Endothelial cell of umbilical vein (primary cell): Measurements from ENCODE around the gene ZFX. TPM values are rescaled to one million over a fixed set of nuclear protein-coding genes. Genes with fewer than 3 reads are reported as not detected.

Experiments
- BruUV-seq: library from RNA; stranded (reverse); fragments of 400-500 nt; replicated peaks from 2 replicates; lab custom pipeline; 2021; lab: Mats Ljungman, UMichigan
- CTCF ChIA-PET: fragments of 300-600, 350-600 bp; sonication (Branson Sonifier 250); formaldehyde crosslinking; loops from one replicate; lab custom pipeline; 2021; ENCODE audit warnings: antibody characterized with exemption, inconsistent platforms; lab: Charles Lee
- POLR2A ChIA-PET: fragments of 300-600, 350-600 bp; sonication (Branson Sonifier 250); formaldehyde crosslinking; loops from one replicate; lab custom pipeline; 2021; ENCODE audit warnings: antibody characterized with exemption, inconsistent platforms; lab: Charles Lee
- DNase-seq: peaks from one replicate; pipeline ENCODE4 v3.0.0-alpha.2; 2011; ENCODE audit warnings: low read depth, low spot score
- FAIRE-seq: peaks from 2 replicates; lab custom pipeline; 2011; peaks lifted over from hg19 to GRCh38; lab: Jason Lieb, UNC
- H2AFZ ChIP-seq: 2 replicates; pipeline ENCODE4 v1.6.0; 2012; ENCODE audit warnings: low read depth, low read length, control low read depth, inconsistent platforms
- H3K27ac ChIP-seq: 2 replicates; pipeline ENCODE4 v1.5.1; 2011; ENCODE audit warnings: low read depth, mild to moderate bottlenecking, control low read depth, low read length, moderate library complexity; ENCODE audit not compliant: insufficient read depth
- H3K27me3 ChIP-seq, 2 experiments: 2 replicates each; pipeline versions ENCODE4 v1.6.0 to v1.6.1; 2011; ENCODE audit warnings: low read length in 2 of 2, mixed read lengths in 1 of 2; ENCODE audit not compliant: control insufficient read depth in 2 of 2, insufficient read depth in 2 of 2
- H3K36me3 ChIP-seq, 2 experiments: 2 replicates in 1 of 2; 3 replicates in 1 of 2; pipeline ENCODE4 v1.5.1; 2011; ENCODE audit warnings: low read length in 2 of 2, mild to moderate bottlenecking in 1 of 2, moderate library complexity in 1 of 2; ENCODE audit not compliant: control insufficient read depth in 2 of 2, insufficient read depth in 2 of 2; ENCODE audit errors: extremely low read depth in 1 of 2
- H3K4me1 ChIP-seq: 3 replicates; pipeline ENCODE4 v1.5.1; 2011; ENCODE audit warnings: mild to moderate bottlenecking, low read length; ENCODE audit not compliant: control insufficient read depth, insufficient read depth; ENCODE audit errors: extremely low read depth
- H3K4me2 ChIP-seq: 2 replicates; pipeline ENCODE4 v1.6.1; 2011; ENCODE audit warnings: low read length, control low read depth, mixed read lengths; ENCODE audit not compliant: insufficient read depth
- H3K4me3 ChIP-seq, 3 experiments: fragments of 200-600 bp in 1 of 3; sonication (generic), shearing (Covaris generic) in 1 of 3; replicated peaks in 1 of 3; 2 replicates each; pipeline ENCODE4 v1.5.1; 2011 to 2016; ENCODE audit warnings: control low read depth in 3 of 3, low read length in 3 of 3, mild to moderate bottlenecking in 2 of 3, inconsistent platforms in 1 of 3, low read depth in 1 of 3, moderate library complexity in 1 of 3; ENCODE audit not compliant: insufficient read depth in 1 of 3
- H3K79me2 ChIP-seq: 2 replicates; pipeline ENCODE4 v1.6.0; 2012; ENCODE audit warnings: low read length, inconsistent platforms; ENCODE audit not compliant: control insufficient read depth, insufficient read depth
- H3K9ac ChIP-seq: replicated peaks from 2 replicates; pipeline ENCODE3; 2011; ENCODE audit warnings: low read length, control low read depth; ENCODE audit not compliant: insufficient read depth; ENCODE audit errors: extremely low read depth
- H3K9me1 ChIP-seq: replicated peaks from 3 replicates; pipeline ENCODE4 v1.6.0; 2011; ENCODE audit warnings: mild to moderate bottlenecking, low read length; ENCODE audit not compliant: control insufficient read depth, insufficient read depth; ENCODE audit errors: extremely low read depth
- H3K9me3 ChIP-seq: replicated peaks from 2 replicates; pipeline ENCODE4 v1.5.1; 2012; ENCODE audit warnings: low read length, inconsistent platforms; ENCODE audit not compliant: control insufficient read depth, insufficient read depth
- H4K20me1 ChIP-seq: replicated peaks from 2 replicates; pipeline ENCODE3; 2011; ENCODE audit warnings: mild to moderate bottlenecking, low read length; ENCODE audit not compliant: control insufficient read depth, insufficient read depth; ENCODE audit errors: extremely low read depth
- EZH2 ChIP-seq: IDR thresholded peaks from 2 replicates; pipeline ENCODE4 v1.6.1; 2012; ENCODE audit warnings: borderline replicate concordance, low read depth, mild to moderate bottlenecking, moderate library complexity, low read length, inconsistent platforms; ENCODE audit not compliant: severe bottlenecking
- FOS ChIP-seq: IDR thresholded peaks from 2 replicates; pipeline ENCODE4 v1.6.1; 2011; ENCODE audit warnings: mild to moderate bottlenecking, low read length, moderate library complexity, borderline replicate concordance; ENCODE audit not compliant: insufficient read depth
- GATA2 ChIP-seq: IDR thresholded peaks from 2 replicates; pipeline ENCODE4 v1.7.0; 2011; ENCODE audit warnings: low read depth, mild to moderate bottlenecking, moderate library complexity, mixed read lengths, low read length; ENCODE audit not compliant: insufficient read length, insufficient read depth
- JUN ChIP-seq: IDR thresholded peaks from 2 replicates; pipeline ENCODE4 v1.6.1; 2011; ENCODE audit warnings: borderline replicate concordance, low read depth; ENCODE audit not compliant: insufficient read length, insufficient read depth
- MAX ChIP-seq: IDR thresholded peaks from 2 replicates; pipeline ENCODE4 v1.6.1; 2011; ENCODE audit not compliant: insufficient read depth, insufficient read length
- MYC ChIP-seq: IDR thresholded peaks from one replicate; pipeline ENCODE4 v1.6.1; 2011; ENCODE audit warnings: mild to moderate bottlenecking, low read depth, low read length
- POLR2A ChIP-seq: IDR thresholded peaks from 2 replicates; pipeline ENCODE4 v1.6.1; 2012; ENCODE audit warnings: low read depth, mild to moderate bottlenecking, control low read depth, low read length
- POLR2AphosphoS5 ChIP-seq: IDR thresholded peaks from 2 replicates; pipeline ENCODE4 v1.6.1; 2012; ENCODE audit warnings: low read depth, mild to moderate bottlenecking, control low read depth, low read length, moderate library complexity; ENCODE audit not compliant: insufficient read depth
- dilution Hi-C: fragments of 300-500 bp; cut with MboI; formaldehyde crosslinking; loops from one replicate; pipeline ENCODE4 v1.15.0; 2019; ENCODE audit warnings: low sequenced_read_pairs; ENCODE audit not compliant: extremely low pct_ligation_motif_present
- intact Hi-C: fragments of 100-400 bp; cut with micrococcal nuclease; formaldehyde crosslinking; loops from one replicate; pipeline ENCODE4 v1.10.0; 2022
- polyA plus RNA-seq, 4 experiments: library from polyadenylated mRNA; depleted of rRNA in 3 of 4; stranded (reverse) in 3 of 4; unstranded in 1 of 4; fragments of >200 nt; gene quantifications; 2 replicates each; pipeline versions ENCODE4 v1.2.1 to v1.2.3, GENCODE V29; 2011 to 2012; ENCODE audit warnings: missing spikeins in 1 of 4
- total RNA-seq: library from RNA; stranded (reverse); gene quantifications from 2 replicates; pipeline ENCODE4 v1.2.3, GENCODE V29; 2021

The ZFX gene
- total and polyA plus RNA-seq, 2 donors (not counting 3 experiments of a cell fraction or from before 2014, with no cell fraction given) = 11.4 to 34.1 TPM

- H3K79me2 ChIP-seq = peaks cover 82% of the 10 kb centered on the region
- POLR2A ChIA-PET = no interaction called here
- H3K4me3 ChIP-seq = no peak overlapping the region
- intact Hi-C loops = no loop called here
- H2AFZ ChIP-seq = no peak overlapping the region
- FAIRE-seq = no peak
- no peaks in the 10 kb centered on the region for H3K9me1 ChIP-seq
- no peak for TF ChIP-seq GATA2
- no peak for TF ChIP-seq POLR2A
- TF ChIP-seq POLR2AphosphoS5 = no peak
- no peak for TF ChIP-seq MAX
- no peak for TF ChIP-seq FOS
- TF ChIP-seq EZH2 = no peak
- TF ChIP-seq JUN = no peak
- no peak for TF ChIP-seq MYC
- no peak overlapping the region for H3K9ac ChIP-seq
- no peaks in the 10 kb centered on the region for H3K27me3 ChIP-seq
- no peaks in the 10 kb centered on the region for H4K20me1 ChIP-seq
- no peaks in the 10 kb centered on the region for H3K9me3 ChIP-seq
- CTCF ChIA-PET = no interaction called here
- H3K4me2 ChIP-seq = no peak overlapping the region
- DNase-seq = no peak
- dilution Hi-C loops = no loop called here
- no peak overlapping the region for H3K27ac ChIP-seq
- BruUV-seq = no TSS peak
- no peaks in the 10 kb centered on the region for H3K4me1 ChIP-seq
- no peaks in the 10 kb centered on the region for H3K36me3 ChIP-seq
Measured at GRCh38 chrX:24189490-24189889, 40.0 kb downstream of the ZFX start.

GRCh38 chrX:24190500-24191156 is 41.1 kb downstream of the ZFX start:
- dilution Hi-C loops (no loop called here), intact Hi-C loops (no loop called here)
- H3K9me1 ChIP-seq = no peaks in the 10 kb centered on the region
- no peak for TF ChIP-seq POLR2AphosphoS5
- no peak for TF ChIP-seq POLR2A
- TF ChIP-seq MYC = no peak
- no peak for TF ChIP-seq GATA2
- TF ChIP-seq MAX = no peak
- TF ChIP-seq FOS = no peak
- no peaks in the 10 kb centered on the region for H3K9me3 ChIP-seq
- no peak overlapping the region for H2AFZ ChIP-seq
- no peaks in the 10 kb centered on the region for H3K4me1 ChIP-seq
- no peak overlapping the region for H3K4me2 ChIP-seq
- POLR2A ChIA-PET = no interaction called here
- H3K4me3 ChIP-seq = no peak overlapping the region
- no peaks in the 10 kb centered on the region for H3K27me3 ChIP-seq
- H3K9ac ChIP-seq = no peak overlapping the region
- no TSS peak for BruUV-seq
- CTCF ChIA-PET = interaction anchor here (0.8 kb wide), 1 partner anchor 10 kb away, joined by 3 read pairs; no protein-coding TSS in a partner anchor
- H4K20me1 ChIP-seq = no peaks in the 10 kb centered on the region
- no peak for DNase-seq
- H3K79me2 ChIP-seq = peaks cover 80% of the 10 kb centered on the region
- H3K36me3 ChIP-seq = no peaks in the 10 kb centered on the region
- no peak for FAIRE-seq
- H3K27ac ChIP-seq = no peak overlapping the region
